Stimulated activated CD4-positive, alpha-beta T cell treated with anti-CD3 and anti-CD28 coated beads, TNF-alpha, amount 100 ng/mL, for 24 hours (primary cell): ENCODE data around the gene FAF1.

Experiments
- DNase-seq, 3 experiments: peaks; one replicate each; pipeline ENCODE4 v3.0.0-alpha.2; 2020; ENCODE audit warnings: low read depth in 3 of 3

FAF1 gene

DNA sequence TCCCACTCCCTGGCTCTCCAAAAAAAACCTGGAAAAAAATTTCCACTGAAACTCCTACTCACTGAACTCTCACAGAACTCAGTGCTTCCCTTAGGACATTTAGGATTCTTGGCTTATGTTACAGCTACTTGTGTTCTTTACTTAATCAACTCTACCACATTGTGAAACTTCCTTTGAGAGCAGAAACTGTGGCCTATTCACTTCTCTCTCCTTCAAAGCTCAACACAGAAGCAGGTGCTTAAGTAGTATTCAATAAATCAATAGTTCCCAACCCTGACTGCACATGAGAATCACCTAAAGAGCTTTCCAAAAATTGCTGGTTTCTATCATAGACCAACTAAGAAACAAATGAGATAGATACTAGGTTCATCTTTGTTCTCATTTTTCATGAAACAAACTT is 468.9 kb downstream of the FAF1 start:
- no peak for DNase-seq

DNA sequence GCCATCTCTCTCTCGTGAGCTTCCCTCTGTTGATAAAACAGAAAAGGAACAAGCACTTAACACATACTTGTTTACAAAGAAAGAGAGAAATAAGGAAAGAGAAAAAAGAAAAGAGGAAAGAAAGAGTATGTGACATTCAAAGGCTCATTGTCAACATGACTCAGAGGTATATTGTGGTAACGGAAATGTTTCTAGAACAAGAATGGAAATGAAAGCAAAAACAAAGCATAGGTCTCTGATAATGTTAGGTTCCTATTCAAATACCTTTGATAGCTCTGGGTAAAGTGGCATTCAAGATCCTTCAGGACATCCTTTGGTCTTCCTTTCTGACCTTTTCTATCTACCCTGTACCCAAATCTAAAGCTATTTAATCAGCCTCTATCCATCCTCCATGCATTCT is 469.4 kb downstream of the FAF1 start:
- no peak for DNase-seq

DNA sequence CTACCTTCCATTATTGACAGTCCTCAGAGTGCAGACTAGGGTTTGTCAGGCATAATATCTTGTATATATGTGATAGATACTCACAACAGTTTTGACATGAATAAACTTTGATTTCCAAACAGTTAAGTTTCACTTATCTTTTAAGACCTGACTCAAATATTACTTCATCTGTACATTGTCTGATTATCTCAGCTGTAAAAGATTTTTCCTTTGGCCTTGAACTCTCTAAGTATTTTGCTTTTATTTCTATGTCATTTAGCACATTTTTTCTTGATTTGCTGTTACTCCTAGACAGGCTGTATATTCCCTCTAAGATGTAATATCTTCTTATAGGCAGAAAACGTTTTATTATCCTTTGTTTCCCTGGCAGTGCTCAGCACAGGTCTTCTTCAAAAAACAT is 471.2 kb downstream of the FAF1 start:
- DNase-seq = no peak

DNA sequence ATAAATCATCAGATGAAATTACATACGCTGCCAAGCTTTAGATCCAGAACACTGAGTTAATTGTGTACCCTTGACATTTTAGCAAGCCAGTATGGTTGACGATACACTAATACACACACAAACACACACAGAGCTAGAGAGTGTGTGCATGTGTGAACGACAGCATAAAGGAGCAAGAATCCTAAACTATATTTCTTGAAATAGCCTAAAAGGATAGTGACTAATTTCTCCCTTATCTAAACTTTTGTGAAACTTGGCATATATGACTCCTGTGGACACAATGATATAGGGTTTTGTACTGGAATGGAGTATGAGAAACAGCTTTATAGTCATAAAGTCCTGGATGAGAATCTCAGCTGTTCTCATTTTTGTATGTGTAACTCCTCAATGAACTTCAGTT is 471.7 kb downstream of the FAF1 start:
- DNase-seq = no peak

DNA sequence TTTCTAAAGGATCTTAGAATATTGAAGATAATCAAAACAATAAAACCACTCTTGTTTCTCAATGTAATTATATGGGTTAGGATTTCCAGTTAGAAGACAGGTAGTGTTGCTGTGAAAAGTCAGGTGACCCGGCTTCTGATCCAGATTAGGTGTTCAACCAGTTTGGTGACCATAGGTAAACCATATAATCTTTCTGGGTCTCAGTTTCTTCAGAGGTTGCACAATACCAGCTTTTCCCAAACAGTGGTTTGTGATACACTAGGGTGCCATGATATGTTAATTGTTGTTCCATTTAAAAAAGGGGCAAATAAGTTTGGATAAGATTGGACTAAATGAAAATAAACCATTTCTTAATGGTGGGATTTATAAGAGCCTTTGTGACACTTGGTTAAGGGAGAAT is 472.3 kb downstream of the FAF1 start:
- DNase-seq = no peak

DNA sequence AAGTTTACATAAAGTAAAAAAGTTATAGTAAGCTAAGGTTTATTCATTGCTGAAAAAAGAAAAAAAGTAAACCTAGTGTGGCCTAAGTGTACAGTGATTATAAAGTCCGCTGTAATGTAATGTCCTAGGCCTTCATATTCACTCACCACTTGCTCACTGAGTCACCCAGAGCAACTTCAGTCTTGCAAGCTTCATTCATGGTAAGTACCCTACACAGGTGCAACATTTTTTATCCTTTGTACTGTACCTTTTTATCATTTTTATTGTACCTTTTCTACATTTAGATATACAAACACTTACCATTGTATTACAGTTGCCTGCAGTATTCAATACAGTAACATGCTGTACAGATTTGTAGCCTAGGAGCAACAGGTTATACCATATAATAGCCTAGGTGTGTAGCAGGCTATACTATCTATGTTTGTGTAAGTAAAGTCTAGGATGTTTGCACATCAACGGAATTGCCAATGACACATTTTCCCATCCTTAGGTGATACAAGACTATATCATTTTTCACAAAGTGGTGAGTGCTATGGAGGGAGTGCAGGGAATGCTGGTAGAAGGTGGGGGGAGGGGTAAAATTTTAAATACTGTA is 478.8 kb downstream of the FAF1 start:
- no peak for DNase-seq

DNA sequence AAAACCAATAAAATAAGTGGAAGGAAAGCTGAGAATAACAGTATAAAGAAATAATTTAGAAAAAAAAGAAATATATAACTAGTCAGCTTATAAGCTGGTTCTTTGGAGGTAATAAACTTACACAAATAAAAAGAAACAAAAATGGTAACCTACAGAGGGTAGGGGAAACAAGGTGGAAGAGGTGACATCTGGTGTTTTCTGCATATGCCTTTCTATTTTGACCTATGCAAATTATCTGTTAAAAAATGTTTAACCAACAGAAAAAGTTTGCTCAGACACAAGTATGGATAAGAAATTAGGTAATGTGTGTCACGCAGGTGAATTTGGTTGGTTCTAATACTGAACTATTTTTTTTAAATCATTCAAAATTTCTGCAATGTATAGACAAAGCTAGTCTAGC is 483.3 kb downstream of the FAF1 start:
- DNase-seq = no peak

DNA sequence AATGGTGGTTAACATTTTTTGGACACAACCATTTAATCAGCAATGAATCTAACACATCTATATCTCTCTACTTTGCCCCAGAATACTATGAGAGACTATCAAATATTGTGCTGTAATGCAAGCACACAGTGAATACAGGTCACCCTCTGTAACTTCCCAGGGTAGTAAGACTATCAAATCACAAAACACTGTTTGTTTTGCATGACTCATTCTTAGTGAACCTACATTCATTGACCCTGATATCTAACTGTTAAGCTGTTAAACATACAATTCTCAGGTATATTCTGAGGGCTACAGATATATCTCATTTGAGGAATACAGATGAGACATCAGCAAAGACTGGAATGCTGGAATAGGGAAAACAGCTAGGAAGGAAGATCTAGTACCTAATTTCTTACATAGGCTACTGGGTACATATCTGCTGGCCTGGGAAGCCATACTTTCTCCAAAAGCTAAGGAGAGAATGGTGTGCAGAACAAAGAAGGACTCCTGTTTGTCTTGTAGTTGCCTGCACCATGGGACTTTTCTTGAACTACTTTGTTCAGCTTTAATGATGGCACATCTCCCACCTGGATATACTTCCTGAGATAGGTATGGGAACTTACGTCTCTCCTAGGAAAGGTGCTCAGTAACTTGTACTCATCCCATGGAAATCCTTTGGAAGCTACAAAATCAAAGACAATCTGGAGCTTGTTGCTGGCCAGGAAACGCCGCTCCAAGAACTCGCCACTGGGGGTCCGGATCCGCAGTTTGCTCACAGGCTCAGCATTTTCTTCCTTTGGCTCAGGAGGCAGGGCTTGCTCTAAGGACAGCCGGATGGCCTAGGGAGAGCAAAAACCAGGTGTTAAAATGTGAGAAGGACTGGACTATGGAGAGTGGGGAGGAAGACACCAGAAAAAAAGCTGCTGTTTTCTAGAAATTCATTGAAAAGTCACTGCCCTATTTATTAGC is 484.9 kb downstream of the FAF1 start:
- DNase-seq = no peak

DNA sequence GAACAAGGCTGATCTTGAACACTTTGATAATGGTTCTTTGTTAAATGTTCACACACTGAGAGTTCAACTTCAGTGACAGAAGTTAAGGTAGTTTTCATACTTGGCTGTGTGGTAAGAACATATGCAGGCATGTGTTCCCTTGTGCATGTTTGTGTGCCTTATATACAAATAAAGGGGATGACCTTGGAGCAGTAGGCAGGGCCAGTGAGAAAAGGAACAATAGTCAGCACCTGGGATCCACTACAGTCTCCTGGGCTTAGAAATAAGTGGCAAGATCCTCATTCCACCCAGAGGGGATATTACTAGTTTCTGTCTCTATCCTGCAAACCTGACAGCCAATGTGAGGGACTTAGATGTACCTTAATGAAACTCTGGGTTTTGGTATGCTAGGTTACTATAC is 486.6 kb downstream of the FAF1 start:
- no peak for DNase-seq

DNA sequence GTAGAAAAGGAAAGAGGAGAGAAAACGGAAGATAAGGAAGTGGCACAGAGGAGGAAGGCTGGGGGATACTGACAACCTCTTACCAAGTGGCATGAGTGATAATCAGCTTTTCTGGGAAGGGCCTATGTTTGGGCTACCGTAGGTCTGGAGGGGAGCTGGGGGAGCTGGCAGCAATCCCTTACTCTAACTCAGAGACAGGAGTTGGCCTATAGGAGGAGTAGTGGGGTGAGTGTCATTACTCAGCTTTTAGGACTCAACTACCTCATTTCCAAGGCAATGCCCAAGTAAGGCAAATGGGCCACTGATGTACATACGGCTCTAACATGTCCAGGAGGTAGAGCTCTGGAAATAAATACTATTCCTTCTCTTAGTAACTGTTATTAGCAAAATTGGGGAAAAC is 488.1 kb downstream of the FAF1 start:
- no peak for DNase-seq

DNA sequence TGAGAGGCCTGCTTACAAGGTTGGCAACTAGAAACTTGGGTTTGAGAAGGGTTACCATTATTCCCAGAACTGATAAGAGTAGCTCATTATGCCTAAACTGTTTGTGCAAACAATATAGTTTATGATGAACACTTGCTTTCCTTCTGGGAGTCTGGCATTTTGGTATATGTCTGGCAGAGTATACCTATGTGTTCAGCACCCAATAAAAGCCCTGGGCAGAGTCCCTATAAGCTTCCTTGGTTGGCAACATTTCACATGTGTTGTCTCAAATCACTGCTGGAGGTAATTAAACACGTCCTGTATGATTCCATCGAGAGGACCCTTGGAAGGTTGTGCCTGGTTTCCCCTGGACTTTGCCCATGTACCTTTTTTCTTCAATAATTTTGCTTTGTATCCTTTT is 497.1 kb downstream of the FAF1 start:
- DNase-seq = no peak

DNA sequence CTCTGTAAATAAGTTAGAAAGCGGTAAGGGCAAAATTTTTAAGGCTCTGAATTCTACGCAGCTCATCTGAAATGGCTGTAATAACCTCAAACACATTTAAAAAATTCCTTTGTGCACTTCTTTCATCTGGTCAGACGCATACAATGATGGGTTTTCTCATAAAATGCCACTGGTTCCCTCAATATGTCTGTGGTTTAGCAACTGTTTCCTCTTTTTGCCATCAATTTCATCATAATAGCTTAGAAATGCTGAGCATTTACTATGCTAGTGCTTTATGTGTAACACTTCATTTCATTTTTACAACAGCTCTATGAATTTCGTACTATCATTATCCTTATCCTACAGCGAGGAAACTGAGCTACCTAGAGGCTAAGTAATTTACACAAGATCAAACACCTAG is 501.6 kb downstream of the FAF1 start:
- DNase-seq = no peak

DNA sequence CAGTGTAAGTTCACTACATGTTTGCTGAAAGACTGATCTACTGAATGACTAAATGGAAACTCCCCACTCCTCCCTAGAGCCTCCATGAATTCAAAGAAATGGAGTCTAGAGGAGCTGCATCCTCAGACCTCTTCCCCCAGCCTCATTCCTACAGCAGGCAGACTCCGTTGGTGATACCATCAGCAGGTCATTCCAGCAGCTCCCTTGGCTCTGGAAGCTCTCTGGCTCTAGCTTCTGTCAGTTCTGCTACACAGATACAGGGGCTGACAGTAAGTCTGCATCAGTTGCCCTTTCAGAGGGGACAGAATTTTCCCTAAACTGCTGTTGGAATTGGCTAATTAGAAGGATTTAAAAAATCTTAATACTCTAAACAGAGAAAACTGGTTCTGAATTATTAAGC is 505.2 kb downstream of the FAF1 start:
- no peak for DNase-seq

DNA sequence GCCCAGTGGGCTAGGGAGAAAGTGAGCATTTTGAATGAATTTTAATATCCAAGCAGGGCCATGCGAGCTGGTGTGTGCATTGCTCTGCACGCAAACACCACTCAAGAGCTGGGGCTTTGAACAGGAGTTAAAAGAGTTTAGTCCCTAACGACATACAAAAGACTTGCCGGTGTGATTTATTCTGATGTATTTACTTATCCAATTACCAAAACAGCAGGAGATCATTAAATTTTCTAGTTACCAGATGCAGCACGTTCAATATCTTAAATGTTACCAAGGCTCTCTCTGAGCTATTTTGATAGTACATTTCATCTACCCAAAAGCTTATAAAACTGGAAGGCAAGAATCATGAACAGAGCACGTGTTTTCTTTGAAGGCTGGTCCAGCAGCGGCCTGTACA is 506.8 kb downstream of the FAF1 start:
- no peak for DNase-seq

DNA sequence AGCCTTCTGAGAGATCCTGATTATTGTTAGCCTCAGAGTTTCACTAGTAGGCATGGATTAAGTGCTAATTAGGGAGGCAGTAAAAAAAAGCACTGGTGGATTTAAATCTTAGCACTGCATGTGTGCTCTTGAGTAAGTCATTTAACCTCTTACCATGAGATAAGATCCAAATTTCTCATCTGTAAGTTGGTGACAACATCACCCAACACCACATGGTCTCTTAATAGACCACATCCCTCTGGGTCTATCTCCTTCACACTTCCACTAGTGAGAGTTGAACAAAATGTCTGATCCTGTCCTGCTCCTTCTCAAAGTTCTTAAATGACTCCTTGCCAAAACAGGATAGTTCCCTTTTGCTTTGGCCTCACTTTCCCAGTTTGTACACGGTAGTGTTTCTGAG is 507.4 kb downstream of the FAF1 start:
- no peak for DNase-seq

DNA sequence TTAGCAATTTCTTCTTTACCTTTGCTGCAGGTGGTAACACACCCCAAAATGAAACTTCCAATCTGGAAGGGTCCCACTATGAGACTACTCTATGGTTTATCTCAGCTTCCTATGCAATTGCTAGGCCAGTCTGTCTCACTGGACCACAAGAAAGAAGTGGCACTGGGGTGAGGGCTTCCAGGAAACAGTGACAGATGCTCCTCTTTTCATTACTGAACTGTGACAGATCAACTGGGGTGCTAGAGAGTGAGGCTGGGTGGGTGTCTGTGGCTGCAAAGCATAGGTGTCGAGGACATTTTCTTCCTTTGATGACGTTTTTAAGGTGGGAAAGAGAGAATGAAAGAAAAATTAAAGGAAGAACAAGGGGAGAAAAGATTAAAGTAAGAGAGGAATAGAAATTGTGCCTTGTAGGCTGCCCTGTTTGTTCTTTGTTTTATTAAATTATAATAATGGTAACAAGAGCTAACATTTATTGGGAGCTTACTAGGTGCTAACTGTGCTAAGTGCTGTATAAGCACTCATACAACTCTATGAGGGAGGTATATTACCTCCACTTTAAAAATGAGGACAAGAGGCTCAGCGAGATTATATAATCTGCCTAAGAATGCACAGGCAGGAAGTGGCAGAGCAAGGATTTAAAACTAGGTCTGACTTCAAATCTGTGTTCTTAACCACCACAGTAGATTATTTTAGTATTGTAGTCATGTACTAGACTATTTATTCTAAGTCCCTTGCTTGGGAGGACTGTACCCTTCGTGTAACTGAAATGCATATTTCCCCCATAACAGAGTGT is 509.0 kb downstream of the FAF1 start:
- no peak for DNase-seq

DNA sequence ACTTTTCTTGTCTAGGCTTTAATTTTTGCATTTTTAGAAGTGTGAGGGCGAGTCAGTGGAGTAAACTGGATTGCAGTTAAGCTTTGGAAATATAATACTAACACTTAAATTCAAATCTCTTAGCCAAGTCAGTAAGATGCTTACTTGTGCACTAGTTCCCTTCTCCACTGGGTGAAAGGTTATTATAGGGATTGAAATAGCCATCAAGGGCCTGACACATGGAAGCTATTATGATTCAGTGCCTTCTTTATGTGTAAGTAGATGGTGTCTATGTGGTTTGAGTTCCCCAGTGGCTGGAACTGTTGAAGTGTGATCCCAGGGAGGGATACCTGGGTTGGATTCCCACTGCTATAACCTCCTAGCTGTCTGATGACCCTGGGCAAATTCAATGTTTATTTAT is 512.1 kb downstream of the FAF1 start:
- DNase-seq = no peak

DNA sequence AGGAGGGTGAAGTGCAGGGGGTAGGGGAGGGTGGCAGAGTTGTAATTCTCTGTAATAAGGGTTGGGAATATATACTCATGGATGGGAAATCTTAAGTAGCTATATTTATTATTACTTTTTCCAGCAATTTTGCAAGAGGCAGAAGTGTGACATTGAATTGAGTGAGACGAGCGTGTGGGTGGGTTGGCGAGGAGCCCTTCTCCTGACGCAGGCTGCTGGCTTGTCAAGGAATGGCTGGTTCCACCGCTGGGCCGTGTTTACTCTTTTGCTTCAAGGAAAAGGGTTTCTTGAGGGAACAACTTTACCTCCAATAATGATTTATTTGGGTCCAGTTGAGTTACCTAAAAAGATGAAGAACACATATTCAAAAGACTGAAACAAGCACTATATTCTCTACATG is 518.9 kb downstream of the FAF1 start:
- no peak for DNase-seq

DNA sequence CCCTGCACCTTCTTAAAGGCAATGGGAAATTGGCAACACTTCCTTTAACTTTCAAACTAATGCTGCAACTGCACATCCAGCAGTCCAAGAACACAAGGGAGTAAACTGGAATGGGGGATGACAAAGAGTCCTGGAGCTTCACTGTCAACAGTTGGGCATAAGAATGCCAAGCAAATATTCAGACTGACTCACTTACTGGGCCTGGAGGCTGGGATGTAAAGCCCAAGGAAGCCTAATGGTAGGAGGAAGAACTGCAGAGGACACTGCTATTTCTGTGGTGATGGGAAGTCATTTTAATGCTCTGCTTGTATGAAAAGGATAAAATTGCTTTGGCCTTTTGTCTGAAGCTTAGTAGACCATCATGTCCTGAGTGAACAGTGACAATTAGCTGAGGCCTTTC is 521.1 kb downstream of the FAF1 start:
- no peak for DNase-seq

DNA sequence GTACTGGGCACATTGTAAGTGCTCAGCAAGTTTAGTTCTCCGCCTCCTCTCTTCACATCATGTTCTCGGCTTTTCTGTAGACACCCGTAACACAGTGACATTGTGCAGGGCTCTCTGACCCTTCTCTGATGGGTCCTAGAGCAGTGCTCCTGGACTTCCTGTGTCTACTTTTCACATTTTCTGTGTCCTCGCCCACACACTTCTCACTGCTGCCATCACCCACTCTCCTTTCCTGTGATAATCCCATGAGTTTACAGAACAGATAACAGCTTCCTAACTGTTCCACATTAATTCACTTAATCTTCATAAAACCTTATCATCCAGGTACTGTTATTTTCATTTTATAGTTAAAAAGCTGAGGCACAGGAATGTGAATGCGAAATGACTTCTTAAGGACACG is 523.6 kb downstream of the FAF1 start:
- no peak for DNase-seq

DNA sequence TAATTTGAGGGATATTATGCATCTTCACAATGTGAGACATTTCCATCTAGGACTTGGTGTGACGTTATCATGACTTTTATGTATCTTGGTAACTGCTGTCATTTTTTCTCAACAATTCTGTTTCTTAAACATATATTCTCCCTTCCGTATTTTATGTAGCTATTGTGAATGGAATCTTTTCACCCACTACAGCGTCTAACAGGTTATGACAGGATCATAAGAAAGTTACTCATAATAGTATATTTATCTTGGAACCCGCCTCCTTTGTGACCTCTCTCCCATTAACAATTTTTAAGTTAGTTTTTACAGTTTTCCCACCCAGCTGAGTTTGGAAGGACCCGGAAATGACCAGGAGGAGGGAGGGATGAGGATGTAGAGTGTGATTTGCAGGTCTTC is 530.1 kb downstream of the FAF1 start:
- DNase-seq = no peak

DNA sequence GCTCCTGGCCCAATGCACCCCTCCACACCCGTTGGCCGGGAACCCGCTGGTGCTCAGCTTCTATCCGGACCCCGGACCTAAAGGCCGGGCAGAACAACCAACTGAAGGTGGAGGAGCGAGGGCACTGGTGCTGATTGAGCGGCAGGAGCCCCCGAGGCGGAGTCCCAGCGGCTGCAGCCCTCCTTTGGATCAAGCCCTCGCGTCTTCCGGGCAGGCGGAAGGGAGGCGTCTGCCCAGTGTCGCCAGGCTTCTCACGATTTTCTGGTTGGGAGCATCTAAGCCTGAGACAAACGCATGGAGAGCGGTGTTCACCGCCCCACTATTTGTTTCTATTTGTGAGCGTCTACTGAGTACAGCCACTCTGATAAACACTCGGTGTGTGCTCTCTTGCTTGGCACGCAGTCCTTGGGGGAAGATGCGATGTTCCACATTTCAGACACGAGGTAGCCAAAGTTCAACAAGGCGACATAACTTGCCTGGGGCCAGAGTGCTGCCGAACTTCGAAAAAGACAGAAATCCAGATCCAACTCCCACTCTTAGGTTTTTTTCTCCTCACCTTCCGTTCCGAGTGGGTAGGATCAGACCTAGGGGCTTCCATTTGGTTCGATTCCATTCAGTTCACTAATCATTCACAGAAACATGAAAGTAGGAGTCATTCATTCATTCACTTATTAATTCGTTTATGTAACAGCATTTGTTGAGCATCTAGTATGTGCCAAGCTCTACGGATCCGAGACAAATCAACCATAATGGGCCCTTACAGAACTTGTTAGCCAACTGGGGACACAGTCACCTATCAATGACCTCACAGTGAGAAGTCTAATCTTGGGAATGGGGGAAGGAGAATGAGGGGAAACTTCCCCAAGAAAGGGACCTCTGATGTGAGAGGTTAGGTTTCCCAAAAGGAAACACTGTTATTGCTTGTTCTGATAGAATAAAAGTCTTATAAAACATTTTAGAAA is 532.0 kb downstream of the FAF1 start:
- DNase-seq = no peak
